A673 (cell line): ENCODE measurements around the gene SOX5. TPM values are rescaled to one million over a fixed set of nuclear protein-coding genes. Genes with fewer than 3 reads are reported as not detected.

Experiments
- BruUV-seq: library from RNA; stranded (reverse); fragments of 400-500 nt; replicated peaks from 2 replicates; lab custom pipeline; 2021; lab: Mats Ljungman, UMichigan
- CTCF ChIA-PET: fragments of 300-600 bp; sonication (Branson Sonifier 250); formaldehyde crosslinking; loops from one replicate; lab custom pipeline; 2022; ENCODE audit warnings: antibody characterized with exemption; lab: Charles Lee
- POLR2A ChIA-PET: fragments of 300-600 bp; sonication (Branson Sonifier 250); formaldehyde crosslinking; loops from one replicate; lab custom pipeline; 2022; ENCODE audit warnings: antibody characterized with exemption; ENCODE audit not compliant: low non-redundant PET; lab: Charles Lee
- DNase-seq: peaks from one replicate; pipeline ENCODE4 v3.0.0-alpha.2; 2015; ENCODE audit warnings: low spot score
- H3K27ac ChIP-seq: fragments of 200-600 bp; sonication (generic); 2 replicates; pipeline ENCODE4 v1.5.1; 2016; ENCODE audit warnings: mixed run types, low read depth, mild to moderate bottlenecking, mixed read lengths, antibody characterized with exemption, low read length; ENCODE audit not compliant: poor library complexity, severe bottlenecking
- H3K27me3 ChIP-seq: fragments of 200-600 bp; sonication (generic); replicated peaks from 2 replicates; pipeline ENCODE4 v1.6.1; 2017; ENCODE audit warnings: mixed run types, low read depth, mild to moderate bottlenecking, mixed read lengths, antibody characterized with exemption, low read length; ENCODE audit not compliant: insufficient read depth, poor library complexity
- H3K36me3 ChIP-seq: fragments of 200-600 bp; sonication (generic); 2 replicates; pipeline ENCODE4 v1.6.1; 2016; ENCODE audit warnings: mixed run types, mild to moderate bottlenecking, mixed read lengths, antibody characterized with exemption, low read length; ENCODE audit not compliant: insufficient read depth, poor library complexity, severe bottlenecking
- H3K4me1 ChIP-seq: fragments of 200-600 bp; sonication (generic); 2 replicates; pipeline ENCODE4 v1.6.1; 2017; ENCODE audit warnings: mixed run types, mild to moderate bottlenecking, mixed read lengths, antibody characterized with exemption, low read length; ENCODE audit not compliant: insufficient read depth, poor library complexity, severe bottlenecking
- H3K4me3 ChIP-seq: fragments of 200-600 bp; sonication (generic); 2 replicates; pipeline ENCODE4 v1.5.1; 2016; ENCODE audit warnings: low read depth, mixed run types, mild to moderate bottlenecking, mixed read lengths, low read length; ENCODE audit not compliant: poor library complexity, severe bottlenecking
- H3K9me3 ChIP-seq: fragments of 200-600 bp; sonication (generic); 2 replicates; pipeline ENCODE4 v1.6.1; 2016; ENCODE audit warnings: mixed run types, low read depth, mild to moderate bottlenecking, mixed read lengths, antibody characterized with exemption, low read length; ENCODE audit not compliant: poor library complexity, severe bottlenecking
- EZH2 ChIP-seq: fragments of 200-600 bp; sonication (generic); IDR thresholded peaks from 2 replicates; pipeline ENCODE4 v1.6.1; 2017; ENCODE audit warnings: borderline replicate concordance, low read depth, mild to moderate bottlenecking, mixed read lengths, antibody characterized with exemption, low read length; ENCODE audit not compliant: poor library complexity, severe bottlenecking
- intact Hi-C: fragments of 100-400 bp; cut with micrococcal nuclease; formaldehyde crosslinking; loops from one replicate; pipeline ENCODE4 v1.10.0; 2022; ENCODE audit not compliant: unreplicated experiment
- total RNA-seq: library from RNA; stranded (reverse); gene quantifications from 2 replicates; pipeline ENCODE4 v1.2.3, GENCODE V29; 2021
- TF ChIP-seq, protein P1 (sequence below): fragments of 300-800, 200-600 bp; sonication (generic); conservative IDR thresholded peaks from 2 replicates; pipeline ENCODE4 v1.5.1; 2017; ENCODE audit warnings: low read depth, mild to moderate bottlenecking, antibody characterized with exemption, low read length, moderate library complexity, mixed read lengths

The SOX5 gene
- total RNA-seq, 1 experiment from 2014 or later: 11.9 TPM

DNA sequence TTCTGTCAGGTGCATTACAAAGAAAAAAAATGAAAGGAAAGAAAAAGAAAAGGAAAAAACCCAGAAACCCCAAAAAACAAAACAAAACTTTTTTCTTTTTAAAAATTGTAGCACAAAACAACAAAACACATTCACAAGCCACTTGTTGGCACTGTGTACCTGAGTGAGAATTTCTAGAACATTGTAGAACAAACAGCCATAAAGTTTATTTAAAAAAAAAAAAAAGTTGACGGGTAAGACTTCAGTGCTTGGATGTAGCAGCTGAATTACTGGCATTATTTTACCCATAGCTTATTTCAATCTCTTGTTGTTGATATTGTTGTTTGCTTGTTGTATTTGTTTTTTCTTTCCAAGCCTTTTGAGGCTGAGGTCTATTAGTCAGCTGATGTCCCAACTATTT is 415.8 kb downstream of the SOX5 start:
- ChIA-PET POLR2A (no interaction called here), CTCF (no interaction called here)
- intact Hi-C loops: no loop called here
- H3K36me3 ChIP-seq: no peaks in the 10 kb centered on the region
- H3K4me3 ChIP-seq: no peak overlapping the region
- DNase-seq: no peak
- H3K4me1 ChIP-seq: no peaks in the 10 kb centered on the region
- TF ChIP-seq, protein P1, sequence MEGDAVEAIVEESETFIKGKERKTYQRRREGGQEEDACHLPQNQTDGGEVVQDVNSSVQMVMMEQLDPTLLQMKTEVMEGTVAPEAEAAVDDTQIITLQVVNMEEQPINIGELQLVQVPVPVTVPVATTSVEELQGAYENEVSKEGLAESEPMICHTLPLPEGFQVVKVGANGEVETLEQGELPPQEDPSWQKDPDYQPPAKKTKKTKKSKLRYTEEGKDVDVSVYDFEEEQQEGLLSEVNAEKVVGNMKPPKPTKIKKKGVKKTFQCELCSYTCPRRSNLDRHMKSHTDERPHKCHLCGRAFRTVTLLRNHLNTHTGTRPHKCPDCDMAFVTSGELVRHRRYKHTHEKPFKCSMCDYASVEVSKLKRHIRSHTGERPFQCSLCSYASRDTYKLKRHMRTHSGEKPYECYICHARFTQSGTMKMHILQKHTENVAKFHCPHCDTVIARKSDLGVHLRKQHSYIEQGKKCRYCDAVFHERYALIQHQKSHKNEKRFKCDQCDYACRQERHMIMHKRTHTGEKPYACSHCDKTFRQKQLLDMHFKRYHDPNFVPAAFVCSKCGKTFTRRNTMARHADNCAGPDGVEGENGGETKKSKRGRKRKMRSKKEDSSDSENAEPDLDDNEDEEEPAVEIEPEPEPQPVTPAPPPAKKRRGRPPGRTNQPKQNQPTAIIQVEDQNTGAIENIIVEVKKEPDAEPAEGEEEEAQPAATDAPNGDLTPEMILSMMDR: no peak
- TF ChIP-seq EZH2: no peak
- no peaks in the 10 kb centered on the region for H3K27me3 ChIP-seq
- BruUV-seq: no TSS peak
- H3K27ac ChIP-seq: no peak overlapping the region
- no peaks in the 10 kb centered on the region for H3K9me3 ChIP-seq

DNA sequence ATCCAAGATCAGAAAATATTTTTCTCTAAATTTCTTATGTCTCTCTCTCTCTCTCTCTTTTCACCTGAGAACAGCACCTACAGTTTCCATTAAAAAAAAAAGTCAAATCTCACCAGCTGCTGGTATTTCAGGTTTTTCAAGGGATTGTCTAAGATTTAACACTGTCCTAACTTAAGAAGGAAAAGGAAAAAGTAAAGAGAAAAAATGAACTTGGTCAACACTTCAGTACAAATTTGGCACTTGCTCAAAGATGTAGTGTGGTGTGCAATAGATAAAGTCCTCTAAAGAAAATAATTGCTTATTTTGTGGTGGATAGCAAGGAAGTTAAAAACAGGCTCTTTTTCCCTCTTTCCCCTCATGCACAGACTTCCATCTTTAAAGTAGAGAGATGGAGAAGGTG is 416.2 kb downstream of the SOX5 start:
- BruUV-seq: no TSS peak
- no peak for TF ChIP-seq EZH2
- TF ChIP-seq, protein P1: no peak
- H3K27me3 ChIP-seq: no peaks in the 10 kb centered on the region

DNA sequence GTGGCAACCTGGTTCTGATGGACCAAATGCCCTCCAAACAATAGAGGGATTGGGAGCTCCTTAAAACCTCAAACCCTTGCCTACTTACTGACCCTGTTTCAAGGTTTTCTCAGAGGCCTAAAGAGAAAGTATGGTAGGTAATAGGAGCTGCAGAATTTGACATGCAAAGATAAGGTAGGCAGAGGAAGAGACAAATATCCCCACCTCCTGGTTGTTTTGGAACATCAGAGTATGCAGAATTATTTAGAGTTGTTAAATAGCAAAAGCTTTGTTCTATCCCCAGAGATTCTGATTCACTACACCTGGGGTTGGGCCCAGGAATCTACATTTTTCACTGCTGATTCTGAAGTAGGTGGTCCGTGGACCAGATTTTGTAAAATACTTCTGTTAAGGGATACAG is 421.2 kb downstream of the SOX5 start:
- Histone ChIP-seq H3K9me3 (peaks cover 8% of the 10 kb centered on the region), H3K27ac (no peak overlapping the region), H3K4me1 (no peaks in the 10 kb centered on the region), H3K27me3 (no peaks in the 10 kb centered on the region), H3K36me3 (no peaks in the 10 kb centered on the region), H3K4me3 (no peak overlapping the region)
- no peak for TF ChIP-seq EZH2
- no TSS peak for BruUV-seq
- no peak for DNase-seq
- intact Hi-C loops: no loop called here
- ChIA-PET POLR2A (no interaction called here), CTCF (interaction anchor here (0.6 kb wide), 1 partner anchor 74 kb away, joined by 3 read pairs; no protein-coding TSS in a partner anchor)

More for the DNA sequence above, 416.2 kb downstream of the SOX5 start:
- ChIA-PET POLR2A (no interaction called here), CTCF (no interaction called here)
- DNase-seq: no peak
- Histone ChIP-seq H3K9me3 (no peaks in the 10 kb centered on the region), H3K36me3 (no peaks in the 10 kb centered on the region), H3K4me3 (no peak overlapping the region), H3K27ac (no peak overlapping the region), H3K4me1 (no peaks in the 10 kb centered on the region)
- intact Hi-C loops: no loop called here

DNA sequence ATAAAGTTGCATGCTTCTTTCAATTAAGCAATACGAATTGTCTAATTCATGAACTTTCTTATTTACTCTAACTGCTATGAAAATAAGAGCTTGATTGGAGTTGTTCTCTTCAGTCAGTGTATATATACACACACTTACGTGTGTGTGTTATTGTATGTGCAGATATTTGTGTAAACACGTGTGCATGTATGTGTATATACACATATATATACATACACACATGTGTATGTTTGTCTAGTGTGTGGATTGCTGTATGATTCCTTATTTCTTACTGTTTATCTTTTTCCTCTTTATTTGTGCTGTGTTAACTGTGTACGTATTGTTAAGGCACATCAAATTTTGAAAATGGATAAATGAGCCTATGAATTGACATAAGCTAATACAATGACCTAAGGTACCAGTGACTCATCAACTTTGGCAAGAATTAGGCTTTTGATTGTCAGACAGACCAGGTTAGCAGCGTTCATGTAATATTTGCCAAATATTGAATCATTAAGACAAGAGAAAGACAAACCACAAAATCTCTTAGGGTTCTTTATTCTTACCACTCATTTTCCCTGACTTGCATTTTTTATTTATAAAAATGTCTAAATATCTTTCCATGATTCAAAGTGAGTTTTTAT is 423.9 kb downstream of the SOX5 start:
- POLR2A ChIA-PET: no interaction called here
- Histone ChIP-seq H3K36me3 (no peaks in the 10 kb centered on the region), H3K27me3 (no peaks in the 10 kb centered on the region), H3K27ac (no peak overlapping the region), H3K4me3 (no peak overlapping the region), H3K9me3 (peaks cover 14% of the 10 kb centered on the region), H3K4me1 (no peaks in the 10 kb centered on the region)
- intact Hi-C loops: no loop called here
- BruUV-seq: no TSS peak
- TF ChIP-seq EZH2: no peak
- TF ChIP-seq, protein P1: no peak
- CTCF ChIA-PET: no interaction called here
- no peak for DNase-seq
